GM21737 (cell line): ENCODE measurements around the gene POM121L2.

Experiments
- ATAC-seq: cut with Tn5 transposase; IDR thresholded peaks from one replicate; pipeline ENCODE4 v1.9.1; 2021; ENCODE audit warnings: mild to moderate bottlenecking, moderate library complexity; ENCODE audit not compliant: unreplicated experiment

POM121L2 gene

DNA sequence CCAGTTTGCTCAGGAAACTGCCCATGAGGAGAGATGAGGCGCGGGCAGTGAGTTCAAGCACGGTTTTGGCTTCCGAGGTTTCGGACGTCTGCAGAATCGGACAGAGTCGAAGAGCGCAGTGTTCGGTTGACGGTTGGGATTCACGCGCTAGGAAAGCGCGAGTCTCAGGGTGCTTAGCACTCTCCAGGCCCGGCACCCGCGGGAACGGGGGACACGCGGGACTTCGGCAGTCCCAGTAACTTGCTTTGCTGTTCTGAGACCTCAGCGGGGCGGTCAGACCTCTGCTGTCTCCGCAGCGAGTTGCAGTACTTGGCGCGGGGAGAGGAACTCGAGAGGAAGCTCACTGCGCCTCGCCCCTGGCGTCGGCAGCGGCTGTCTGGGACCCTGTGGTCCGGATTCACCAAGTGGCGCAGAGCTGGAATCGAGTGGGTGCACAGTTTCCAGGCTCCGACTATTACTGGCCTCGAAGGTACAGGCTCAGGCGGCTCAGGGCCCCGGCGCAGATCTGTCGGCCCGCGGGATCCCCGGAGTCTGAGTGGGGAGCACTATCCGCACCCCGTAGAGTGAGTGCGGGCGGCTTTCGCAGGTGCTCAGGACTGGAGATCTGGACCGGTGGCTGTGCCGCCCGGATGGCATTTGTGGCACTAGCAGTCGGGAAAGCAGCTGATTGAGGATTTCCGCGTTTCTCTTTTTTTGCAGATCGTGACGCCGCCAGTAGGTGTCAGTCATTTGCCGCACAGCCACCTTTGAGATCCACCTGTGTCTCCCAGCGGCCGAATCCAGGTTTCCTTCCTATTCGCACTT, at the start of gene POM121L2:
Gene POM121L2, minus strand, starts transcription at position 128 of the 804 bp plus-strand sequence. Its CDS starts 103 bp downstream, at position 25.
- no peak for ATAC-seq

DNA sequence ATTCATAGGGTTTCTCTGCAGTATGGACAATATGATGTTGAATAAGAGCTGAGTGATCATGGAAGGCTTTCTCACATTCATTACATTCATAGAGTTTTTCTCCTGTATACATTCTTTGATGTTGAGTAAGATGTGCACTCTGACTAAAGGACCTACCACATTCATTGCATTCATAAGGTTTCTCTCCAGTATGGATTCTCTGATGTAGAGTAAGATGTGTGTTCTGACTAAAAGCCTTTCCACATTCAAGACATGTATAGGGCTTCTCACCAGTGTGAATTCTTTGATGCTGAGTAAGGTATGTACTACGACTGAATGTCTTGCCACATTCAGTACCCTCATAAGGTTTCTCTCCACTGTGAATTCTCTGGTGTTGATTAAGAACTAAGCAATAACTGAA, 47.2 kb upstream of the POM121L2 start:
- no peak for ATAC-seq

DNA sequence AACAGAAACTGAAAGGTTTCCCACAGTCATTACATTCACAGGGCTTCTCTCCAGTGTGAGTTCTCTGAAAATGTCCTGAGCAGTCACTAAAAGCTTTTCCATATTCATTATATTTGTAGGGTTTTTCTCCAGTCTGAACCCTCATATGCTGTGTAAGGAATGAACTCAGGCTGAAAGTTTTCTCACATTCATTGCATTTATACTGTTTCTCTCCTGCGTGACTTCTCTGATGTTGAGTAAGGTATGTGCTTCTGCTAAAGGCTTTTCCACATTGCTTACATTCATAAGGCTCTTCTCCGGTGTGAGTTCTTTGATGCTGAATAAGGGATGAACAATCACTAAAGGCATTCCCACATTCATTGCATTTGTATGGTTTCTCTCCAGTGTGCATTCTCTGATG, 46.7 kb upstream of the POM121L2 start:
- ATAC-seq: no peak

DNA sequence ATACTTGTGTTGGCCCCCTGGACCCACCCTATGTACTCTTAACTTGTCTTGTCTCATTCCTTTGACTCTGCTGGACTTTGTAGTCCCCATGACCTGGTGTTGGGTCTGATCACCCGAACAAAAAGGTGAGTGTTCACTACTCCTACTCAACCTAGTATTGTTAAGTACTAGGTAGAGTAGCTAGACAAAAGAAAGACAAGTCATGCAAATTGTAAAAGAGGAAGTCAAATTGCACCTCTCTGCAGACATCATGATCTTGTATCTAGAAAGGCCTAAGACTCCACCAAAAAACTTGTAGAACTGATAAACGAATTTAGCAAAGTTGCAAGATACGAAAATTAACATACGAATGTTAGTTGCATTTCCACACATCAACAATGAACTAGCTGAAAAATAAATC, 40.8 kb upstream of the POM121L2 start:
- ATAC-seq: no peak

DNA sequence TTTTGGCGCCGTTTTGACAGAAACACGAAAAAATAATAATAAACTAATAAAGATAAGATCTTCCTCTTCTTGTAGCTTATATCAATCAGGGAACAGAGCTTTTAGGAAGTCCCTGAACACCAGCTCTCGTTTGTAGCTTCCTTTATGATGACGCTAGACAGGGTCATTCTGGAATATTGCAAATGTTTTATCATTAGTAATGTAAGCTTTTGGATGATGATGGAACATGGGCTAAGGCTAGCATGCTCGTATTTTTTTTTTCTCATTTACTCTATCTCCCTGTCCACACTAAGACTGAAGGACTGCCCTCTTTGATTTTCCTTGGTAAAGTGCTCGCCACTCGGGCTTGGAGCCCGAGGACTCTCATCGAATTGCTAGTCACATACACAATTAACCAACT, 22.1 kb upstream of the POM121L2 start:
- no peak for ATAC-seq

GRCh38 chr6:27333642-27334040, 21.6 kb upstream of the POM121L2 start:
- ATAC-seq: no peak

GRCh38 chr6:27332692-27333641, 20.9 kb upstream of the POM121L2 start:
- no peak for ATAC-seq

GRCh38 chr6:27327023-27327738, 15.1 kb upstream of the POM121L2 start:
- no peak for ATAC-seq

DNA sequence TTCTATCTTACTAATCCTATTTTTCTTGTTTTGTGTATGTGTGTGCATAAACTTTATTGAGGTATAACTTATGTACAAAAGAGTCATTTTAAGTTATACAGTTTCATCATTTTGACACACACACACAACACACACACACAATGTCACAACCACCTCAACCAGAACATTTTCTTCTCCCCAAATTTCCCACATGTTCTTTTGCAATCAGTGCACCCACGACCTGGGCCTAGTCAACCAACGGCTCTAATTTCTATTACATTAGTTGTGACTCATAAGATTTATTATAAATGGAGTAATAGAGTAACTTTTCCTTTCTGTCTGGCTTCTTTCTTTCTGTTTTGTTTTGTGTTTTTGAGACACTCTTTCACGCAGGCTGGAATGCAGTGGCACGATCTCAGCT, 9.8 kb upstream of the POM121L2 start:
- no peak for ATAC-seq

DNA sequence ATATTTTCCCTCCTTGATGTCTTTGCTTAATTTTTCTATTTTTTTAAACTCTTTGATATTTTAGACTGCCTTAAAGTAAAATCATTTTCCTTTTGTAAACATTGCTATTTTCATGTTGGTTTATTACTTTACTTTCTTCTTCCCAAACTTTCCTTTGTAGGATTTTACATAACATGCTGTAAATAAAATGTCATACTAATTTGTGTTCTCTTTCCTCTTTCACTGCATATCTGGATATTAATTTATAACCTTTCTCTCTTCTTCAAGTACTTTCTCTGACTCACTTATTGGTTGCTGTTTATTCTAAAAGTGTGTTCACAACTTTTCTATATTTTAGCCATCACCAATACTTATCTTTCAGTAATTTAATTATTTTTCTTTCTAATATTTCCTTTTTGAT, 9.3 kb upstream of the POM121L2 start:
- no peak for ATAC-seq

- ATAC-seq: no peak
These were observed 6.9 kb upstream of the POM121L2 start for GRCh38 chr6:27318973-27319372.

DNA sequence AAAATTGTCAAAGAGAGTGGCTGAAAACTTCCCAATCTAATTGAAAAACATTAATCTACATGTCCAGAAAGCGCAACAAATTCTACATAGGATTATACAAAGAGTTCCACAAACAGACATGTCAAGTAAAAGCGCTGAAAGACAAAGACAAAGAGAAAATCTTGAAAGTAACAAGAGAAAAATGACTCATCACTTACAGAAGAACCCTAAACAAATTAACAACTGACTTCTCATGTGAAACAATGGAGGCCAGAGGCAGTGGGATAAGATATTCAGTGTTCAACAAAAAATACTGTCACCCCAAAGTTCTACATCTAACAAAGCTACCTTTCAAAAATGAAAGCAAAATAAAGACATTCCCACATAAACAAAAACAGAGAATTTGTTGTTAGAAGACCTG, 2.0 kb upstream of the POM121L2 start:
- ATAC-seq: no peak

DNA sequence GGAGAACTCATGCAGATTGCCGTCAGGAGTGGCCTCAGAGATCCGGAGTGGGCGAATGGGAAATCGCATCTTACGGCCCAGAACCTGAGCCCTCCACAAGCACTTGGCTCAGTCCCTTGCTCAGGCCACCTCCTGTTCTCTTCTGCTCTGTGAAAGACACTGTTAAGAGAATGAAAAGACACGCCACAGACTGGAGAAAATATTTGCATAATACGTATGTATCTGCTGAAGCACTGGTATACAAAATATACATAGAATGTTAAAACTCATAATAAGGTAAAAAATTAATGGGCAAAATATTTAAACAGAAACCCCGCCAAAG, 838 bp upstream of the POM121L2 start:
- ATAC-seq: no peak

DNA sequence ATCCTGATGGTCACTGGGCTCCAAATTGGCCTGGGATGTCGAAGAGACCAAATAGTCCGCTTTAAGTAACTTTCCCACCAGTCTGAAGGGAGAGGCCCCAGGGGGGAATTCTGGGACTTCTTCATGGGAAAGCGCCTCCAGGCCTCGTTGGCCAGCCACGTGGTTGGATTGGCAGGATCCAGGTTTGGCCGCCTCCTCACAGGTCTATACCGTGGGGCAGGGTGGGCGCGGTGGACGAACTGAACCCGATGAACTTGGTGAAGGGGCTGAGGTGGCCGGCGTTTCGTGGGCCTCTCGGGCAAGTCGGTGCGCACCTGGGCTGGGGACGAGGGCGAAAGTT, 297 bp downstream of the POM121L2 start:
- no peak for ATAC-seq

GRCh38 chr6:27303613-27304272, 8.3 kb downstream of the POM121L2 start:
- ATAC-seq: no peak

DNA sequence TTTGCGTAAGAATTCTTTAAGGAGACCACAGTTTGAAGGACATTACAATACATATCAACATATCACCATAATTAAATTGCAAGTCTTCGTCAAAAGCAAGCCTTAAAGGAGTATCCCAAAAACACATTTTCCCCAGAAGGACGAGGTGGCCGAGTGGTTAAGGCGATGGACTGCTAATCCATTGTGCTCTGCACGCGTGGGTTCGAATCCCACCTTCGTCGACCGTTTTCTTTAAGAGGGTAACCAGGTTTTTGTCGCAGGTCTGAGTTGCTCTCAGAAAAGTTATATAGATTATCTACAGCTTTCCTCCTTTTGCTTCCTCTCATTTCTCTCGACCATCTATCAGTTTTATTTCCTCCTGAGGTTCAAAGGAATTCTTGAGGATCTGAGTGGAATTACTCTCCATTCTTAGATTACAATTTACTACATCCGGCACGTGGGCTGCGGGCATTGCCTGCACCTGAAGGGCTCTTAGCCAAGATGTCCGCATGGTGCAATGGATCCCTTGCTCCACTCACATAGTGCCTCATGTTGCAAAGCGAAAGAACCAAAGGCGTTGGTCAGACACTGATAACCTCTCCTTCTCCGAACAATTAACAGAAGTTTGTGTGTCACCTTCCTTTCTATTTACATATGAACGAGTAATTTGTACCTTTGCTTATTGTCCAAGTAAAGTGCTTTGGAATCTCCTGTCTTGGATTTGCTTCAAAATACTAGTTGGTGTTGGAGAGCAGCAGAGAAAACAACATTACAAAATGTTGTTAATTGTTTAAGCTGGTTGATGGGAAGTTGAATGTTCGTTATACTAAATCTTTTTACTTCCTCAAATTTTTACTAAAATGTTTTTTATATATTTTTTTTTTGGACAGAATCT, 14.0 kb downstream of the POM121L2 start:
- no peak for ATAC-seq

GRCh38 chr6:27297484-27297856, 14.6 kb downstream of the POM121L2 start:
- no peak for ATAC-seq

DNA sequence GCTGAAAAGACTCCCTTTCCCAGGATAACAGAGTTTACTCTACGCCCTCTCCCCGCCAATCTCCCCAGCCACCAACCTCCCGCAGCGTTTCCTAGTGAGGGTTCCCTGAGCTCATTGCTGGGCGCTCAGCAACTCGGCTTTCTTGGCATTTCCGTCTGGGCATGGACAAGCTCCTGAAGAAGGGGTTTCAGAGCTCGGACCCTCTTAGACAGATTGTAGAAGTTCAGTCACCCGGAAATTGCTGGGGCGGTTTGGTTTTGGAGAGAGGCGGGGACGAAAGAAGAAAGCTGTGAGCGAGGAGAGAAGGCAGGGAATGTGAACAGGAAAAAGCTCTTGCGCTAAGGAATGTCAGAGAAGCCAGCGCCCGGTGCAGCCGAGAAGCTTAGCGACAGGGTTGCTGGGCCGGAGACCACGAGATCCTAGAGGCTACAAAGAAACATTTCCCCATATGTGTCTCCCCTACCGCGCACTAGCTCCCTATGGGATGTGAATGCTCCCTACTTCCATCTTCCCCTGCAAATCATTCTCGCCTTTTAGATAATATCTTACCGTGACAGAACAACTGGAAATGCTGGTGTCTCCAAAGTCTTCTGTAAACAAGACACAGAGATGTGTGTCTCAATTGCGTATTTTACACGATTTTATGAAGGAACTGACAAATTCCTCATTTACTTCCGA, 15.8 kb downstream of the POM121L2 start:
- ATAC-seq: no peak

- ATAC-seq: no peak
These were observed 16.6 kb downstream of the POM121L2 start for GRCh38 chr6:27295301-27296079.
